HG03521 (cell line): ENCODE results near the gene THRB.
A peak's percentile ranks its signal among the peaks of the same experiment; 100 is the strongest.

Experiments
- ATAC-seq: cut with Tn5 transposase; IDR thresholded peaks from one replicate; pipeline ENCODE4 v1.9.1; 2021; ENCODE audit warnings: mild to moderate bottlenecking, moderate library complexity; ENCODE audit not compliant: unreplicated experiment

THRB gene

GRCh38 chr3:24286405-24286804 is 208.2 kb downstream of the THRB start:
- ATAC-seq: no peak

- ATAC-seq: no peak
Measured at GRCh38 chr3:24278543-24278942, 216.1 kb downstream of the THRB start.

- no peak for ATAC-seq
Measured at GRCh38 chr3:24273491-24273890, 221.2 kb downstream of the THRB start.

- no peak for ATAC-seq
Measured at GRCh38 chr3:24272875-24273274, 221.8 kb downstream of the THRB start.

- no peak for ATAC-seq
Measured at GRCh38 chr3:24272408-24272807, 222.2 kb downstream of the THRB start.

GRCh38 chr3:24271228-24271627 is 223.4 kb downstream of the THRB start:
- ATAC-seq: no peak

- ATAC-seq: no peak
Measured at GRCh38 chr3:24270744-24271143, 223.9 kb downstream of the THRB start.

- ATAC-seq: no peak
Measured at GRCh38 chr3:24270204-24270691, 224.4 kb downstream of the THRB start.

- ATAC-seq: peak; percentile 72
Measured at GRCh38 chr3:24264748-24265158, 229.9 kb downstream of the THRB start.

- no peak for ATAC-seq
Measured at GRCh38 chr3:24264011-24264410, 230.6 kb downstream of the THRB start.

- no peak for ATAC-seq
Measured at GRCh38 chr3:24263069-24263668, 231.5 kb downstream of the THRB start.

GRCh38 chr3:24261521-24261920 is 233.1 kb downstream of the THRB start:
- ATAC-seq: no peak

GRCh38 chr3:24259901-24260512 is 234.6 kb downstream of the THRB start:
- ATAC-seq: no peak

GRCh38 chr3:24258727-24259600 is 235.7 kb downstream of the THRB start:
- no peak for ATAC-seq

- ATAC-seq: no peak
Measured at GRCh38 chr3:24258260-24258659, 236.4 kb downstream of the THRB start.

GRCh38 chr3:24255414-24255813 is 239.2 kb downstream of the THRB start:
- no peak for ATAC-seq

GRCh38 chr3:24254649-24255048 is 240.0 kb downstream of the THRB start:
- ATAC-seq: no peak

GRCh38 chr3:24253336-24253735 is 241.3 kb downstream of the THRB start:
- no peak for ATAC-seq

GRCh38 chr3:24249523-24249922 is 245.1 kb downstream of the THRB start:
- no peak for ATAC-seq

- no peak for ATAC-seq
Measured at GRCh38 chr3:24245056-24245455, 249.6 kb downstream of the THRB start.

GRCh38 chr3:24244491-24244890 is 250.2 kb downstream of the THRB start:
- ATAC-seq: no peak
